SH-SY5Y (cell line): ENCODE results near the gene MXRA7.

ENCODE experiments used
- GATA2 ChIP-seq: IDR thresholded peaks from 2 replicates; pipeline ENCODE4 v1.6.1; 2011; ENCODE audit warnings: mild to moderate bottlenecking, low read depth, low read length
- GATA3 ChIP-seq: IDR thresholded peaks from 2 replicates; pipeline ENCODE4 v1.6.1; 2011; ENCODE audit warnings: low read depth, mild to moderate bottlenecking, low read length, moderate library complexity

DNA sequence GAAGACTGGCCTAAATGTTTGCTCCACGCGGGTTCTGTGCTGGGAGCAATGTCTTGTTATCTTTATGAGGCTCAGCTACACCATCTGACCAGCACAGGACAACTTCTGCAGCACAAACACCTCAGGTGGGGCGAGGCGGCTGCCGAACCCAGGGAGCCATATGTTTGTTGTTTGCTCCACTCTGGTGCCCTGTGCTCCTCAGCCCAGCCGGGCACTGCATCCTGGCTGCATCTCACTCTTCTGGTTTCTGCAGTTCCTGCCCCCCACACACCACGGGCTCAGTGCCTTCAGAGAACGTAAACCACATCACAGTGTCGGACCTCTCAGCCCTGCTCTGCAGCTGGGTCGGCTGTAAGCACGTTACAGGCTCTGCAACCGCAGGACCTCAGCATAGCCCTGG lies 32.4 kb downstream of the MXRA7 start:
- no peak for TF ChIP-seq GATA3
- TF ChIP-seq GATA2: no peak
